Measurements from ENCODE around the gene CDH16.

CDH16 gene

DNA sequence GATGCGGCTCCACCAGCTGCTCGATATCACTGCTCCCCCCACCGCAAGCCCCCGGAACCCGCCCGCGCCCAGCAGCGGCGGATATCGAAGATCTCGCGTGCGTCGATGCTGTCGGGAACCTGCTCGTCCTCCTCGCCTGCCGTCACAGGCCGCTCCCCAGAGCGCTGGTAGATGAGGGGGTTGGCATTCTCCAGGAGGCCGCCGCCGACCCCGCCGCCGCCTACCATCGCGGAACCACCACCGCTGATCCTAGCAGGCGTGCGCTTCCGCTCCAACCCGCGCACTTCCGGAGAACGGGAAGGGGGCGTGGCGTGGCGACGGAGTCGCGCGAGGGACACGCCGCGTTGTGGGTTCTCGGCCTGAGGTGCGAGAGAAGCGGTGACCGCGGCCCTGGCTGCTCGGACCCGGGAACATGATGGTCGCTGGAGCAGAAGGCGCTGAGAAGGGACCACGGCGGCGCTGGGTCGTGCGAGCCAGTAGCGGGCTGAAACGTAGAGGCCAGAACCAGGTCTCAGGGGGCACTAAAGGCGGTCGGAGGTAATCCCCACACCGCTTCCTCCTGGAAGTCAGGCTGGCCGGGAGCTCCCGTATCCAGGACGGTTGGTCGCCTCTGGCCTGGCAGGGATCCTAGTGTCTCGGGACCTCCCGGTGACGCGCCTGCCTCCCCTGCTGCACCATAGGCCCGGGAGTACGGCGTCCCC lies 15.6 kb upstream of the CDH16 start, which contains the start of gene CIAO2B:
Gene CIAO2B (minus strand): TSS at position 265 of the 701 bp plus-strand sequence. CDS start 38 bp downstream, at position 227.
- Histone ChIP-seq H3K9ac (ENCODE audit: low read length) (peak within 1 kb of the TSS; percentile 68), H3K27ac (ENCODE audit: low read length) (no peak within 1 kb of the TSS), H3K36me3 (ENCODE audit: control insufficient read depth, low read depth, low read length) (no peaks in the 10 kb centered on the region), H3K9me3 (ENCODE audit: control insufficient read depth, low read depth, low read length) (no peaks in the 10 kb centered on the region), H3K4me3 (ENCODE audit: low read length) (peak within 1 kb of the TSS; percentile 90), H3K27me3 (ENCODE audit: control insufficient read depth, insufficient read depth, low read length) (no peaks in the 10 kb centered on the region), H3K4me1 (ENCODE audit: control insufficient read depth, low read depth, low read length) (peaks cover 4% of the 10 kb centered on the region)

DNA sequence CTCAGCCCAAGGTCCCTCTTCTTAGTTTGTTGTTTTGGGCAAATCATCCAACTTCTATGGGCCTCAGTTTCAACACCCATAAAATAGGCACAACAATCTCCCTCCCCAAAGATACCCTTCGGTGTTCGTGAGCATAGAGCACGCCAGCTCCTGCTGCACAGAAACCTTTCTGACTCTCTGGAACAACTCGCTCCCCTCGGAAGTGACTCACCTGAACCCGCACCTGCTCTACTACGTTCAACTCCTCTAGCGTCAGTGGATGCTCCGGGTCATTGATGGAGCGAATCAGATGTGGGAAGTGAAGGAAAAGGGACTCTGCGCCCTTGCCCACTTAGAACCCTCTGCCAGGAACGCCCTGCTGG lies 15.1 kb upstream of the CDH16 start:
- Histone ChIP-seq H3K36me3 (ENCODE audit: control insufficient read depth, low read depth, low read length) (no peaks in the 10 kb centered on the region), H3K27me3 (ENCODE audit: control insufficient read depth, insufficient read depth, low read length) (no peaks in the 10 kb centered on the region), H3K4me1 (ENCODE audit: control insufficient read depth, low read depth, low read length) (peaks cover 4% of the 10 kb centered on the region), H3K9ac (ENCODE audit: low read length) (peak overlapping the region; percentile 68), H3K9me3 (ENCODE audit: control insufficient read depth, low read depth, low read length) (no peaks in the 10 kb centered on the region), H3K4me3 (ENCODE audit: low read length) (peak overlapping the region; percentile 90), H3K27ac (ENCODE audit: low read length) (no peak overlapping the region)

DNA sequence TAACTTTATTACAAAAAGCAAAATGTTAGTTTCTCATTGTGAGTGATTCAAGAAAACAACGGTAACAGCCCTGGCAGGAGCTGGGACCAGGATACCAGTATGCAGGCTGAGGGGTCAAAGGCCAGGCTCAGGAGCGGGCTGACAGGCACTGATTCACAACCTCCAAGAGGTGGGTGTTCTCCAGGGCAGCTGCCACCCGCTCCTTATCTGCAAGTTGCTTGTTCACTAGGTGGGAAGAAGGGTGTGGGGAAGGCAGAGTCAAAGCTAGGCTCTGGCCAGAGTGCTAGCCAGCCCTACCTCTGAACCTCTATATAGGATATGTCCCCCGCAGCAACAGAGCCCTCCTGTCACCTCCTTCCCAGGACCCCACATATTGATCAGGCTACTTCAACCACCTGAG lies 13.4 kb upstream of the CDH16 start:
- H3K27me3 ChIP-seq (ENCODE audit: control insufficient read depth, insufficient read depth, low read length) = peaks cover 6% of the 10 kb centered on the region
- H3K4me1 ChIP-seq (ENCODE audit: control insufficient read depth, low read depth, low read length) = peaks cover 7% of the 10 kb centered on the region
- H3K36me3 ChIP-seq (ENCODE audit: control insufficient read depth, low read depth, low read length) = no peaks in the 10 kb centered on the region
- H3K9me3 ChIP-seq (ENCODE audit: control insufficient read depth, low read depth, low read length) = no peaks in the 10 kb centered on the region
- H3K4me3 ChIP-seq (ENCODE audit: low read length) = no peak overlapping the region
- no peak overlapping the region for H3K9ac ChIP-seq (ENCODE audit: low read length)
- no peak overlapping the region for H3K27ac ChIP-seq (ENCODE audit: low read length)

DNA sequence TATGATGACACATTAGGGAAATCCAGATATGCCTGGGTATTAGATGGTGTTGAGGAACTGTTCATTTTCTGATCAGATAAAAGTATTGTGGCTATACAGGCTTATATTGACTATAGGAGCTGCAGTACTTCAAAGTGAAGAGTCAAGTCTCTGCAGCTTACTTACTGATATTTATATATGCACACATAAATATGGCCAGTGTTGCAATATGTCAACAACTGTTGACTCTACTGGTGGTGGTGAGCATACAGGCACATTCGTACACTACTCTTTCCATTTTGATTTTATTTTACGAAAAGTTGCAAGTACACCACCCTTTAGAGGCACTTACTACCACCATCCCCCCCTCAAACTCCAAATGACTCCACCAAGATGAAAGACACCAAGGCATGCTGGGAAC lies 13.0 kb upstream of the CDH16 start:
- Histone ChIP-seq H3K27ac (ENCODE audit: low read length) (no peak overlapping the region), H3K4me3 (ENCODE audit: low read length) (no peak overlapping the region), H3K9me3 (ENCODE audit: control insufficient read depth, low read depth, low read length) (no peaks in the 10 kb centered on the region), H3K4me1 (ENCODE audit: control insufficient read depth, low read depth, low read length) (peaks cover 7% of the 10 kb centered on the region), H3K36me3 (ENCODE audit: control insufficient read depth, low read depth, low read length) (no peaks in the 10 kb centered on the region), H3K27me3 (ENCODE audit: control insufficient read depth, insufficient read depth, low read length) (peaks cover 10% of the 10 kb centered on the region), H3K9ac (ENCODE audit: low read length) (no peak overlapping the region)

DNA sequence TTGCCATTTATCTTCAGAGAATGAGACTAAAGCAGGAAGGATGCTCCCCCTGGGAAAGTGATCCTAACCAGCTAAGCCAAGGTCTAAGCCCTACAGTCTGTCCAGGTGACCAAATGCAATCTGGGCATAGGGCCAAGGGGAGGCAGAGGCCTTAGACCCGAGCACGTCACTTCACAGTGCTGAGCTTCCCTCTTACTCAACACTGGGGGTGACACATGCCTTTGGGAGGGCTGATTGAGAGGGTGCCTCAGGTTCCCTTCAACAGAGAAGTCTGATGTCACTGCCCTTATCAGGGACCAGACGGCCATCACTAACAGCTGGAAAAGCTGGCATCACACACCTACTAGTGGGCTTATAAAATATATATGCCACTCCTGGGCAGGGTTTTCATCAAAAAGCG lies 11.5 kb upstream of the CDH16 start:
- Histone ChIP-seq H3K4me3 (ENCODE audit: low read length) (no peak overlapping the region), H3K9ac (ENCODE audit: low read length) (no peak overlapping the region), H3K9me3 (ENCODE audit: control insufficient read depth, low read depth, low read length) (no peaks in the 10 kb centered on the region), H3K27ac (ENCODE audit: low read length) (no peak overlapping the region), H3K27me3 (ENCODE audit: control insufficient read depth, insufficient read depth, low read length) (peaks cover 24% of the 10 kb centered on the region), H3K36me3 (ENCODE audit: control insufficient read depth, low read depth, low read length) (no peaks in the 10 kb centered on the region), H3K4me1 (ENCODE audit: control insufficient read depth, low read depth, low read length) (peaks cover 7% of the 10 kb centered on the region)

DNA sequence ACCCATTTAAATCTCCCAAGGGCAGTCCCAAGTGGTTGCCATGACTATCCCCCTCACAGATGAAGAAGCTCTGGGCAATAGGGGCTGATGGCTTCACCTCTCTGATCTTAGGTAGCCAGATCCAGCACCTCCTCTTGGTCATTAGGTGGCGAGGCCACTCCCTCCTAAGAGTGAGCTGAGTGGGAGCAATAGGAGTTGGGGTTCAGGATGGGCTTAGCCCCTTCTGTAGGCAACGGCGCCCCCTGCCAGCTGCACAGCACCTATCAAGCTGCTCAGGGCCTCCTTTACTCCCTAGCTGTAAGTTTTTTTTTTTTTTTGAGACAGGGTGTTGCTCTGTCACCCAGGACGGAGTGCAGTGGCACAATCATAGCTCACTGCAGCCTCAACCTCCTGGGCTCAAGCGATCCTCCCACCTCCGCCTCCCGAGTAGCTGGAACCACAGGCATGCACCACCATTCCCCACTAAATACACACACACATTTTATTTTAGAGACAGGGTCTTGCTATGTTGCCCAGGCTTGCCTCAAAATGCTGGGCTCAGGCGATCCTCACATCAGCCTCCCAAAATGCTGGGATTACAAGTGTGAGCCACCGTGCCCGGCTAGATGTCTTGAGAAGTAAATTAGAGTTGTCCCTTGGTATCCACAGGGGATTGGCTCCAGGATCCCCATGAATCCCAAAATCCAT lies 10.2 kb upstream of the CDH16 start:
- Histone ChIP-seq H3K9ac (ENCODE audit: low read length) (no peak overlapping the region), H3K27ac (ENCODE audit: low read length) (no peak overlapping the region), H3K36me3 (ENCODE audit: control insufficient read depth, low read depth, low read length) (no peaks in the 10 kb centered on the region), H3K4me3 (ENCODE audit: low read length) (no peak overlapping the region), H3K4me1 (ENCODE audit: control insufficient read depth, low read depth, low read length) (peaks cover 7% of the 10 kb centered on the region), H3K9me3 (ENCODE audit: control insufficient read depth, low read depth, low read length) (no peaks in the 10 kb centered on the region), H3K27me3 (ENCODE audit: control insufficient read depth, insufficient read depth, low read length) (peaks cover 38% of the 10 kb centered on the region)

DNA sequence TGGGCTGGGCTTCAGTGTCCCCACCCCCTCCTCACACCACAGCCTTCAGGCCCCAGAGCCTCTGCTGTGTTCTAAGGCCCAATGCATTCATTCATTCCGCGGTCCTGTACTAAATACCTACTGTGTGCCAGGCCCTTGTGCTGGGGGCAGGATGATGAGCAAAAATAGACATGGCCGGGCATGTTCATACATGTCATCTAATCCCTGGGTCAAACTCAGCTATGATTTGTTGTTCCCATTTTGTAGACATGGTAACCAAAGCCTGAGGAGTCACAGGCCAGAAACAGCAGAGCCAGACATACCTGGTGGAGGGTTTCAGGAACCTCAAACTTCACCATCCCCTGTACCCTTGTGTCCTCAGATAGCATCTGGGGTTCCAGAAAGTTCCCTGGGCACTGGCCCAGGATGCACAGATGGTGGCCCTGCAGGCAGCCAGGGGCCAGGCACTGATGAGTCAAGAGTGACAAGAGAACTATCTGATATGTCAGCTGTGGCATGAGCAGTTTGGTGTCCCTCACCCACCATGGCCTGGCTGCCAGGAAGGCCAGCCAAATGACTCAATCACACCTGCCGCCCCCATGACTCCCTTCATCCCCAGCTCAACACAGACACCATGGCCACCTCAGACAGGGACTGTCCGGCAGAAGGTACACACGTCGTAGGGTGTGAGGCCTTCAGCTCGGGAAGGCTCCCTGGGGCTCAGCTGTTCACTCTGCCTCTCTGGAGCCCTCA lies 9.4 kb upstream of the CDH16 start:
- Histone ChIP-seq H3K27me3 (ENCODE audit: control insufficient read depth, insufficient read depth, low read length) (peaks cover 45% of the 10 kb centered on the region), H3K4me3 (ENCODE audit: low read length) (no peak overlapping the region), H3K9ac (ENCODE audit: low read length) (no peak overlapping the region), H3K4me1 (ENCODE audit: control insufficient read depth, low read depth, low read length) (peaks cover 4% of the 10 kb centered on the region), H3K36me3 (ENCODE audit: control insufficient read depth, low read depth, low read length) (no peaks in the 10 kb centered on the region), H3K9me3 (ENCODE audit: control insufficient read depth, low read depth, low read length) (no peaks in the 10 kb centered on the region), H3K27ac (ENCODE audit: low read length) (no peak overlapping the region)

DNA sequence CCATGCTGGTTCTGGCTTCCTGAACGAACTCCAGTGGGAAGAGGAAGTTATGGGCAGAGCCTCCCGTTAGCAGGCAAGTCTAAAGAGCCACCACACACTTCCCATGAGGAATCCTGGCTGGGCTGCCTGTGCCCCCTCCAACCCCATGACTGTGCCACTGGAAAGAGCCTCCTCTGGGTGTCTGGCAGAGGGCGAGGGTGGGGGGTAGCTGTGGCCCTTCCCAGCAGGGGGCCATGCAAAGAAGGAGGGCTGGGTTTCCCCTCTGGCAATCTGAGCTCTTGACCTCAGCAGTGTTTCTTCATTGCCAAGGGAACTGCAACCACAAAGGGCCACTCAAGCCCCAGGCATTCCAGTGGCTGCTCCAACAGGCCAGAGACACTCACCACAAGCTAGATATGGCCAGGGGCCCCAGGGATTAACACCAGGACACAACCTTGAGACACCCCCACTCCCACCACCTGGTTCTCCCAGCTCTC lies 8.3 kb upstream of the CDH16 start:
- Histone ChIP-seq H3K27ac (ENCODE audit: low read length) (no peak overlapping the region), H3K4me3 (ENCODE audit: low read length) (no peak overlapping the region), H3K27me3 (ENCODE audit: control insufficient read depth, insufficient read depth, low read length) (peaks cover 47% of the 10 kb centered on the region), H3K9ac (ENCODE audit: low read length) (no peak overlapping the region), H3K36me3 (ENCODE audit: control insufficient read depth, low read depth, low read length) (no peaks in the 10 kb centered on the region), H3K9me3 (ENCODE audit: control insufficient read depth, low read depth, low read length) (no peaks in the 10 kb centered on the region), H3K4me1 (ENCODE audit: control insufficient read depth, low read depth, low read length) (peaks cover 4% of the 10 kb centered on the region)

DNA sequence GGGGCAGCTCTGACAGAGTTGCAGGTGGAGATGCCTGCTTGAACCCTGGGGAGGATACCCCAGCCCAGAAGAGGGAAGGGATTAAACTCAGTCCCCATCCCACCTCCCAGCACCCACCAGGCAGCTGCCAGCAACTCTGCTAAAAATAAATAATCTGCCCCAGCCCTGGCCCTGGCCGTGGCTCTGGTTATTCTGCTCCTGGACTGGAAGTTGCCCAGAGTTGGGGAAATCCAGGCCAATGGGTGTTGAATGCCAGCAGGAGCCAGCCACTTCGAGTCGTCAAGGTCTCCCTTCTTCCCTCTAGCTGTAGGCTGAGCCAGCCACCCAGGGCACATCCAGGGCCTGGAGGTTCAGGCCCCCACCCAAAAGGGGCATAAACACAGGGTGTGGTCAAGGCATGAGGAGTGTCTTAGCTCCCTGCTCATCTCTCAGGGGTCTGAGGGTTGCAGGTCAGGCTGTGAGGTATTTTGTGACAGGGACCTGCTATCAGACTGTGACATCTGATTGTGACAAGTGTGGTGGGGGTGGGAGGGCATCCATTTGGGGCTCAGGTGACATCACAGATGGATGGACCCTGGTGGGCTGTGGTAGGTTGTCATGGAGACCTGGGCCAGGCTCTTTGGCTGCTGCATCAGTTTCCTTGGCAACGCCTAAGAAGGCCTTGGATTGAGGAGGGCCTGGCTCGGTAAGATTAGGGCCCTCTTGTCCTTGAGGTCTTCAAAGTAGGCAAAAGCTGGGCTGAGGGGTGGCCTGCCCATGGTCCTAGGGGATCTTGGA lies 7.7 kb upstream of the CDH16 start:
- Histone ChIP-seq H3K36me3 (ENCODE audit: control insufficient read depth, low read depth, low read length) (no peaks in the 10 kb centered on the region), H3K27ac (ENCODE audit: low read length) (no peak overlapping the region), H3K27me3 (ENCODE audit: control insufficient read depth, insufficient read depth, low read length) (peaks cover 47% of the 10 kb centered on the region), H3K4me3 (ENCODE audit: low read length) (no peak overlapping the region), H3K9ac (ENCODE audit: low read length) (no peak overlapping the region), H3K9me3 (ENCODE audit: control insufficient read depth, low read depth, low read length) (no peaks in the 10 kb centered on the region), H3K4me1 (ENCODE audit: control insufficient read depth, low read depth, low read length) (peaks cover 4% of the 10 kb centered on the region)

DNA sequence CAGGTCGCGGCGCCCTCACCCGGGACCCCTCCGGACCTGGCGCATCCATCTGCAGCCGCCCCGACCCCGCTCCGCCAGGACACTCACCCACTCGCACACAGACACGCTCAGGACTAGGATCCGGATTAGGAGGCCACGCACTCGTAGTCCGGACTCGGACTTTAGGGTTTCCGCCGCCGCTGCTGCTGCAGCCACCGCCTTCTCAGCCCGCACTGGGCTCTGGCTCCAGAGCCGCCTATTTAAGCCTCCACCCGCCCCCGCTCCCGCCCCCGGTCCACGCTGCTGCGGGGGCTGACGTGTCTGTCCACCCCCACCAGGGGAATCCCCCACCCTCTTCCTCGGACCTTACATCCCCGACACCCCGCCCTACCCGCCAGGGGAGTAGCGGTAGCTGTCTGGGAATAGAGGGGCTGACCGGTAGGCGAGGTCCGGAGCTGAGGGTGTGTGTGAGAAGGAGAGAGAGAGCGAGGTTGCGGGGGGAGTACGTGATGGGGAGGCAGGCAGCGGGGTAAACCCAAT lies 6.7 kb upstream of the CDH16 start, which contains the start of gene RRAD:
Gene RRAD (minus strand): TSS at position 214 of the 519 bp plus-strand sequence. CDS start 356 bp downstream, outside the sequence.
- Histone ChIP-seq H3K4me1 (ENCODE audit: control insufficient read depth, low read depth, low read length) (peaks cover 4% of the 10 kb centered on the region), H3K9ac (ENCODE audit: low read length) (no peak within 1 kb of the TSS), H3K36me3 (ENCODE audit: control insufficient read depth, low read depth, low read length) (no peaks in the 10 kb centered on the region), H3K4me3 (ENCODE audit: low read length) (peak within 1 kb of the TSS; percentile 45), H3K27ac (ENCODE audit: low read length) (no peak within 1 kb of the TSS), H3K9me3 (ENCODE audit: control insufficient read depth, low read depth, low read length) (no peaks in the 10 kb centered on the region), H3K27me3 (ENCODE audit: control insufficient read depth, insufficient read depth, low read length) (peaks cover 47% of the 10 kb centered on the region)

All from iPS-18a (cell line).